Karpas-422 (cell line): Measurements from ENCODE around the gene XPO6. TPM values are rescaled to one million over a fixed set of nuclear protein-coding genes. Genes with fewer than 3 reads are reported as not detected.

Source experiments
- DNase-seq: peaks from one replicate; pipeline ENCODE4 v3.0.0-alpha.2; 2015
- H2AFZ ChIP-seq: fragments of 200-600 bp; sonication (generic); 2 replicates; pipeline ENCODE4 v1.6.1; 2014; ENCODE audit warnings: antibody characterized with exemption, low read length, mixed read lengths
- H3K27ac ChIP-seq: fragments of 200-600 bp; sonication (generic); 2 replicates; pipeline ENCODE4 v1.5.1; 2014; ENCODE audit warnings: mild to moderate bottlenecking, low read length, moderate library complexity
- H3K27me3 ChIP-seq: fragments of 200-600 bp; sonication (generic); 2 replicates; pipeline ENCODE4 v1.6.1; 2014; ENCODE audit warnings: low read length, mixed read lengths
- H3K36me3 ChIP-seq: fragments of 200-600 bp; sonication (generic); 2 replicates; pipeline ENCODE4 v1.6.1; 2014; ENCODE audit warnings: low read length, mixed read lengths; ENCODE audit not compliant: insufficient read depth
- H3K4me1 ChIP-seq: fragments of 200-600 bp; sonication (generic); 2 replicates; pipeline ENCODE4 v1.6.1; 2014; ENCODE audit warnings: mild to moderate bottlenecking, low read length, mixed read lengths
- H3K4me2 ChIP-seq: fragments of 200-600 bp; sonication (generic); 2 replicates; pipeline ENCODE4 v1.6.1; 2014; ENCODE audit warnings: low read length, low read depth, mild to moderate bottlenecking; ENCODE audit not compliant: poor library complexity, severe bottlenecking
- H3K4me3 ChIP-seq: fragments of 200-600 bp; sonication (generic); 2 replicates; pipeline ENCODE4 v1.5.1; 2014; ENCODE audit warnings: mild to moderate bottlenecking, antibody characterized with exemption, low read length, mixed read lengths
- H3K79me2 ChIP-seq: fragments of 200-600 bp; sonication (generic); 2 replicates; pipeline ENCODE4 v1.6.1; 2014; ENCODE audit warnings: mild to moderate bottlenecking, low read length, mixed read lengths
- H3K9ac ChIP-seq: fragments of 200-600 bp; sonication (generic); 2 replicates; pipeline ENCODE4 v1.6.0; 2014; ENCODE audit warnings: low read length
- H3K9me2 ChIP-seq: fragments of 200-600 bp; sonication (generic), shearing (Covaris generic); replicated peaks from 2 replicates; pipeline ENCODE4 v1.6.0; 2014; ENCODE audit warnings: mild to moderate bottlenecking, low read length, moderate library complexity; ENCODE audit not compliant: insufficient read depth
- H3K9me3 ChIP-seq: fragments of 300-700, 200-600 bp; sonication (generic); 2 replicates; pipeline ENCODE4 v1.6.1; 2014; ENCODE audit warnings: low read length, mixed read lengths
- H4K20me1 ChIP-seq: fragments of 200-600 bp; sonication (generic); 2 replicates; pipeline ENCODE4 v1.6.1; 2014; ENCODE audit warnings: mild to moderate bottlenecking, antibody characterized with exemption, low read length, low read depth; ENCODE audit not compliant: insufficient read depth
- total RNA-seq: library from RNA; depleted of rRNA; stranded (reverse); fragments of >200 nt; shearing (Covaris generic); gene quantifications from 2 replicates; pipeline ENCODE4 v1.2.3, GENCODE V29; 2014; ENCODE audit warnings: low replicate concordance

Gene XPO6
- total RNA-seq, 1 experiment from 2014 or later, result 136 TPM

DNA sequence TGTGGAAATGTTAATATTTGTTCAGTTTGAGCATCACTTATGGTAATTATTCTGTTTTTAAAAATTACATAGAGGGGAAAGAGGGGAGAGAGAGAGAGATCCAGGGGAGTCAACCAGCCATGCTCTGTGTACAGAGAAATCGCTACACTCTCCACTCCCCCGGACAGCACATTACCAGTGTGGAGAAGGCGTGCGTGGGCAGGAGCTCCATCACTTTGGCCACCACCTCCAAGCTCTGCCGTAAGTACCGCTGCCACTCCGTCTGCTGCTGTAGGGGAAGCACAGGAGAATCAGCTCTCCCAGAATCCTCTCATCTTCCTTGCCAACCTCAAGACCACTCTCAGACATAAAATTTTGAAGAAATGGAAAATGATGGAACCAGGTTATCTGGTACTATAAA is 78.1 kb downstream of the XPO6 start:
- Histone ChIP-seq H3K27ac (no peak overlapping the region), H3K36me3 (peaks cover 66% of the 10 kb centered on the region), H3K27me3 (no peaks in the 10 kb centered on the region), H3K9ac (no peak overlapping the region), H3K79me2 (peaks cover 60% of the 10 kb centered on the region), H3K4me3 (no peak overlapping the region), H3K4me1 (peaks cover 6% of the 10 kb centered on the region), H3K9me2 (no peaks in the 10 kb centered on the region), H4K20me1 (peaks cover 8% of the 10 kb centered on the region), H3K4me2 (no peak overlapping the region), H3K9me3 (no peaks in the 10 kb centered on the region), H2AFZ (no peak overlapping the region)
- no peak for DNase-seq

DNA sequence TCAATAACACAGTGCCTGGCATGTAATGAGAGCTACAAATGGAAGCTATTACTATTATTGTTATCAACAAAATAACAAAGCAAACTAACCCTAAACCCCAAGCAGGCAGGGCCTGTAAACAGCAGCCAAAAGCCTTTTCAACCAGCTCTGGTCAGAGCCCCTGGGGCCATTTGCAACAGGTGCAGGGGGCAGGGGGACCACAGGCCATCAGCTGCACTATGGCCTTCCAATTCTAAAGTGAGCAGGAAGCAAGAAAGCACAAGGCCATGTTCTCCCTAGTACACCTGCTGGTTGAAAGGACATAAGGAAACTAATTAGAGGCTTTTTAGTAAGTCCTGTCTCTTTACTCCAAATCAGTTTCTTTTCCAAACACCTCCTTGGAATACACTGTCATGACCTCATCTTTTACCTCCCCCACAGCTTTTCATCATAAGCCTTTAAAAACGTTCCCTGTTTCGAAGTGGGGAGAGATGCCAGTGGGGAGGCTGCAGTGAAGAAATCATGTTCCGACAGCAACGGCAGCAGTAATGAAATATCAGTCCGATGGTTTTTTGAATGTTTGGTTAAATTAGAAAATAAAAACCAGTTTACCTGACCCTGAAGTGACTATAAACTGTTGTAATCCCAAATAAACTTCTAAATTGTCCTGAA is 79.9 kb downstream of the XPO6 start:
- peaks cover 54% of the 10 kb centered on the region for H3K79me2 ChIP-seq

DNA sequence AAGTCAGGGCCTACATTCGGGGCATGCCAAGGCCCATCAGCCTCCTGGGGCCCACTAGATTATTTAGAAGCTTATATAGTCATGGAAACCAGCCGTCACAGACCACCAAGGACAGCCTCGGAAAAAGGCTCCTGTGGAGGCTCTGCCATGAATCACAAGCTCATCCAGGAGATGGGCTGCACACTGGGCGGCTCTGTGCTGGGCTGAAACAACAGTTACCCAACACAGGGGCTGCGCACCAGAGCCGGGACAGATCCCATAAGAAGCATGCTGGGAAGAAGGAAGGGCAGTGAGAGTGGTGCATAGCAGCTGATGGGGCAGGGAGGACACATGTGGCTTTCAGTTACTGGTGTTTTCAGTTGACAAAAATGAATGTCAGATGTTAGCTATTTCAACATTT is 80.6 kb downstream of the XPO6 start:
- Histone ChIP-seq H3K4me3 (no peak overlapping the region), H3K4me1 (no peaks in the 10 kb centered on the region), H3K4me2 (no peak overlapping the region), H4K20me1 (peaks cover 5% of the 10 kb centered on the region), H3K9me3 (no peaks in the 10 kb centered on the region), H3K27me3 (no peaks in the 10 kb centered on the region), H3K9ac (no peak overlapping the region), H3K27ac (no peak overlapping the region), H3K9me2 (no peaks in the 10 kb centered on the region), H3K79me2 (peaks cover 49% of the 10 kb centered on the region), H3K36me3 (peaks cover 79% of the 10 kb centered on the region), H2AFZ (no peak overlapping the region)
- no peak for DNase-seq

More for the DNA sequence above, 79.9 kb downstream of the XPO6 start:
- H3K4me3 ChIP-seq, result no peak overlapping the region
- H3K27ac ChIP-seq, result no peak overlapping the region
- H3K4me1 ChIP-seq, result no peaks in the 10 kb centered on the region
- H3K36me3 ChIP-seq, result peaks cover 80% of the 10 kb centered on the region
- H3K9me3 ChIP-seq, result no peaks in the 10 kb centered on the region
- H3K4me2 ChIP-seq, result no peak overlapping the region
- no peaks in the 10 kb centered on the region for H3K27me3 ChIP-seq
- DNase-seq, result no peak
- H3K9ac ChIP-seq, result no peak overlapping the region
- peaks cover 5% of the 10 kb centered on the region for H4K20me1 ChIP-seq
- no peaks in the 10 kb centered on the region for H3K9me2 ChIP-seq
- no peak overlapping the region for H2AFZ ChIP-seq

DNA sequence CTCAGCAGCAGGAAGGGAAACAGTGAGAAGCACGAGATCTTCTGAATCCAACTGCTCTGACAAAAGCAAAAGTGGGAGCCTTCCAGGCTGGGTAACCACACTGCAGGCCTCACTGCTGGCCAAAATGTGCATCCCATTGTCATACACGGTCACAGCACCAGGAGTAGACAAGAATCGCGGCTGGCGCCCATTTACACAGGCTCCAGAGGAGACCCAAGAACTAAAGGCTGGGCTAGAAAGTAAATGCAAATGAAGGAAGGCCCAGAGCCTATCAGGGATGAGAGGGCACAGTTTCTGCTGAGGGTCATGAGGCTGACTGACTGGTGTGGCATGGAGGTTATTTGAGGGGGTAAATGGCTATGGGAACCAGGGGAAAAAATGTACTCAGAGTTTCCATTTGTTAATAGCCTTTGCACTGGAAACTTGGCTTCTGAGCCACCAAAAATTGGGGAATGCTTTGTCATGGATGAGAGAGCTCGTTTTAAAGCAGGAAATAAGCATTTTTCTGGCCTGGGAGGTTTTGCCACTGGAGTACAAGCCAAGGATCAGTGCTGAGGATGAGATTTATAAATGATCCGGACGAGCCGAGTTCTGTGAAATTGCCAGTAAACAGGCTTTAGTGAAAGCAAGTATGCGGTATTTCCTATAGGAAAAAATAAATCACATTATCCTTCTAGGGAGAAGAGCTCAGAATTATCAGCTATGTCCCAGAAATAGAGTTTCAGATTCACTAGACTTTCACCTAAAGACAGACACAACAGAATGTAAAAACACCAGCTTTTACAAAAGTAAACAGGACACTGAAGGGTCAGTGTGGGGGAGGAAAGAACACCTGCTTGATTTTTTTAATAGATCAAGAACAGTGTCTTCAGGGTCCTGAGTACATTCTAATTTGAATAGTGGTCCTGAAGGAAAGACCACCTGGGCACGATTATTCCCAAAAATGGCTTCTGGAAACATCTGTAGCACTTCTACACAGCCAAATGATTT is 81.4 kb downstream of the XPO6 start:
- Histone ChIP-seq H3K27ac (no peak overlapping the region), H3K4me2 (no peak overlapping the region), H3K36me3 (peaks cover 85% of the 10 kb centered on the region), H3K9me3 (no peaks in the 10 kb centered on the region), H2AFZ (no peak overlapping the region), H3K9me2 (no peaks in the 10 kb centered on the region), H3K27me3 (no peaks in the 10 kb centered on the region), H4K20me1 (peaks cover 5% of the 10 kb centered on the region), H3K4me1 (no peaks in the 10 kb centered on the region), H3K4me3 (no peak overlapping the region), H3K9ac (no peak overlapping the region), H3K79me2 (peaks cover 42% of the 10 kb centered on the region)
- no peak for DNase-seq

DNA sequence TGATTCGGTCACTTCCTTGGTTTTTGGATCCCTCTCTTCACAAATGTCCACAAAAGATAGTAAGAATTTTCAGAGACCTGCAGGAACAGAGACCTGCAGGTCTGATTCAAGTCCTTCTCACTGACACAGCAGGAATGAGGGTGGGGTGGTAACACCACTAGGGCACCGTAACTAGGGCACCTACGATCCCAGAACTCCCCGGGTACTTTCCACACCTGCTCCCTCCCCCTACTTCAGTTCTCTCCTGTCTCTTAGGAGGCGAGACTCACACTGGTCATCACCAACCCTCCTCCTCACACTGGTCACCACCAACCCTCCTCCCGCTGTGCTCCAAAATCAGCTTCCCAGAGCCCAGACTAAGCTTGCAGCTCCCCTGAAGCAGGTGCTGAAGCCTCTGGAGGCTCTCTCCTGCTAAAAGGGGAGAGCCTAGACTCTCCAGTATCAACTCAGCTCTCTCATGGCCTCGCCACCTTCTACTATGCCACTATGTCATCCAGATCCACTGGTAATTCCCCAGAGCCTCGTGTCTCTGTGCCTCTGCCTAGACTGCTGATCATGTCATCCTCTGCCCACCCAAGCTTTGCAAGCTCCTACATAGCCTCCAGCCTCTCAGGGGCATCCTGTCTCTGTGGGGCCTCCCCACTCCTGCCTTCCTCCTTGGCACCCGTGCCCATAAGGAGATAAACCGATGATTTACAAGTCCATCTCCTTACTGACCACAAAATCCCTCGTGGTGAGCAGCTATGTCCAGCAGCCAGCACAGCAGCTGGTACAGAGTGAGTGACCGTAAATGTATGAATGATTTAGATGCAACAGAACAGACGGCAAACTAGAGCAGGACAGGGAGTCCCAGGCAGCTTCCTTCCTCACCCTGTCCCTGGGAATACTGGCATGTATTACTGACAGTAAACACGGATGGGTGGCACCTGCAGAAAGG is 84.8 kb downstream of the XPO6 start:
- Histone ChIP-seq H3K9me2 (no peaks in the 10 kb centered on the region), H3K4me2 (no peak overlapping the region), H3K36me3 (peaks cover 84% of the 10 kb centered on the region), H3K9ac (no peak overlapping the region), H2AFZ (no peak overlapping the region), H3K27me3 (no peaks in the 10 kb centered on the region), H3K4me3 (no peak overlapping the region), H3K4me1 (no peaks in the 10 kb centered on the region), H3K27ac (no peak overlapping the region), H3K79me2 (peaks cover 43% of the 10 kb centered on the region), H3K9me3 (no peaks in the 10 kb centered on the region), H4K20me1 (peaks cover 5% of the 10 kb centered on the region; the same call in 1 of the 2 replicates)
- no peak for DNase-seq

DNA sequence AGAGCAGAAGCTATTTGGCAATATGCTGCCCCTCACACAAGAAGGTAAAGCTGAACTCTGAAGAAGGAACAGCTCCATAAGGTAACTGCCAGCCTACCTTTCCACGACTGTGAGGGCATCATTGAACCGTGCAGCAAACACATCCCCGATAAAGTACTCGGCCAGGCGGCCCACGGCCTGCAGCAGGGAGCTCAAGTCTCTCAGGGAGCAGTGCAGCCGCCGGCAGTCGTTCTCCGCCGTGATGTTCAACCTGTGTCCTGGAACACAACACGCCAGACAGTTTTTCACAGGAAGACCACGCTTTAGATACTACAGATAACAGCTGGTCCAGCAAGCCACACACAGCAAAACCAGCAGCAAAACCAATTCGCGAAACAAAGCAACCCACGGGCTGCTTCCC is 86.2 kb downstream of the XPO6 start:
- Histone ChIP-seq H3K27ac (no peak overlapping the region), H3K36me3 (peaks cover 84% of the 10 kb centered on the region), H2AFZ (no peak overlapping the region), H3K4me2 (no peak overlapping the region), H3K4me1 (no peaks in the 10 kb centered on the region), H3K27me3 (no peaks in the 10 kb centered on the region), H3K4me3 (no peak overlapping the region), H3K9me2 (no peaks in the 10 kb centered on the region), H3K9me3 (no peaks in the 10 kb centered on the region), H4K20me1 (peaks cover 5% of the 10 kb centered on the region; the same call in 1 of the 2 replicates), H3K9ac (no peak overlapping the region), H3K79me2 (peaks cover 31% of the 10 kb centered on the region)
- no peak for DNase-seq

DNA sequence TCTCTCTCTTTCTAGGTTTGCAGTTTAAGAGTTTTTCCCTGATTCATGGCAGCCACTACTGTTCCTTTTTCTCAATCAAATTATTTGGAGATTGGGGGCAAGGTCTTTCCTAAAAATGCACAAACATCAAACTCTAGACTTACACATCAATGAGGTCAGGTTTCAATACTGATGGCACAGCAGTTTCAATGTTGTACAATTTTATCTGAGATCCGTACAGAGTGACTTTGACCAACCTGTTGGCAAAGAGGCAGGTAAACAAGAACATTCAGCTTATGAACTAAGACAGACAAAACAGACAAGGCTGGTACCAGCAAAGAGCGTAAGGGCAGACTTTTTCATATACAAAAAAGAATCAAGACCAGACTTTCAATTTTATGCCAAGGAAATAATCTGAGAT is 90.2 kb downstream of the XPO6 start:
- Histone ChIP-seq H3K27ac (no peak overlapping the region), H3K9me3 (no peaks in the 10 kb centered on the region), H4K20me1 (no peaks in the 10 kb centered on the region), H2AFZ (no peak overlapping the region), H3K27me3 (no peaks in the 10 kb centered on the region), H3K9me2 (no peaks in the 10 kb centered on the region), H3K9ac (no peak overlapping the region), H3K4me3 (no peak overlapping the region), H3K79me2 (peaks cover 8% of the 10 kb centered on the region), H3K4me2 (no peak overlapping the region), H3K4me1 (no peaks in the 10 kb centered on the region), H3K36me3 (peaks cover 76% of the 10 kb centered on the region)
- no peak for DNase-seq
